GM12875 (cell line): ENCODE measurements around the gene NINL.

Experiments
- H3K4me3 ChIP-seq: one replicate; pipeline ENCODE4 v1.5.1; 2011; ENCODE audit warnings: low read depth, low read length, control low read depth
- CTCF ChIP-seq: IDR thresholded peaks from 2 replicates; pipeline ENCODE4 v1.5.1; 2011; ENCODE audit warnings: low read depth, mild to moderate bottlenecking, control low read depth, inconsistent platforms, low read length, moderate library complexity, borderline replicate concordance; ENCODE audit not compliant: insufficient read depth

Gene NINL

GRCh38 chr20:25459916-25460535, 125.3 kb downstream of the NINL start:
- no peak overlapping the region for H3K4me3 ChIP-seq
- TF ChIP-seq CTCF = no peak

DNA sequence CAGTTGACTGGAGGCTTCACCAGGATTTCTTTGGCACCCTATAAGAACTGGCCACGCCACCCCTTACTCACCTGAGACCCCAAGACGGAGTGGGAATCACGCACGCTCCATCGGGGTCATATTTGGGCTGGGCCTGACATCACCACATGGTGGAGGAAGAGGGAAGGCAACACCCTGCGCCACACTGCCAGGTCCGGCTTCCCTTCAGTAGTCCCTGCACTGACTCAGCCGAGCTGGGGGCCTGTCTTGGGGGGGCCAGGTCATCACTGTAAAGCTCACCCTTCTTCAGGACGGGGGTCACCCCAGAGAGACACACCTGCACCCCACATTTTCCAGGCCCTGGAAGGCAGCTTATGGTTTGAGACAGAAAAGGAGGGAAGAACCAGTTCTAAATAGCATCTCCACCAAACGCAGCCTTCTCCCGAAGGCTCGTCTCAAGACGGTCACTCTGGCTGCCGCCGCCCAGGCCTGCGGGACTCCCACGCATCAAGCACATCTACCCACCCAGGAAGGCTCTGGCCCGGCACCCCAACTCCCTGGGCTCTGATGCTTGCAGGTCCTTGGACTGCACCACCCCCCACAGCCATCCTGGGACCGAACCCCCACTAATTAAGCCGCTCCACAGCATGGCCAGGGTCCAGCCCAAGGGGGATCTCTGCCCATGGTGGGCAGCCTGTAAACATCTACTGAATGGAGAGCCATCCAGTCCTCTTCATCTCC, 126.1 kb downstream of the NINL start:
- TF ChIP-seq CTCF = no peak

GRCh38 chr20:25457886-25458680, 127.2 kb downstream of the NINL start:
- TF ChIP-seq CTCF = no peak
- no peak overlapping the region for H3K4me3 ChIP-seq

More for the DNA sequence above, 126.1 kb downstream of the NINL start:
- H3K4me3 ChIP-seq = no peak overlapping the region

DNA sequence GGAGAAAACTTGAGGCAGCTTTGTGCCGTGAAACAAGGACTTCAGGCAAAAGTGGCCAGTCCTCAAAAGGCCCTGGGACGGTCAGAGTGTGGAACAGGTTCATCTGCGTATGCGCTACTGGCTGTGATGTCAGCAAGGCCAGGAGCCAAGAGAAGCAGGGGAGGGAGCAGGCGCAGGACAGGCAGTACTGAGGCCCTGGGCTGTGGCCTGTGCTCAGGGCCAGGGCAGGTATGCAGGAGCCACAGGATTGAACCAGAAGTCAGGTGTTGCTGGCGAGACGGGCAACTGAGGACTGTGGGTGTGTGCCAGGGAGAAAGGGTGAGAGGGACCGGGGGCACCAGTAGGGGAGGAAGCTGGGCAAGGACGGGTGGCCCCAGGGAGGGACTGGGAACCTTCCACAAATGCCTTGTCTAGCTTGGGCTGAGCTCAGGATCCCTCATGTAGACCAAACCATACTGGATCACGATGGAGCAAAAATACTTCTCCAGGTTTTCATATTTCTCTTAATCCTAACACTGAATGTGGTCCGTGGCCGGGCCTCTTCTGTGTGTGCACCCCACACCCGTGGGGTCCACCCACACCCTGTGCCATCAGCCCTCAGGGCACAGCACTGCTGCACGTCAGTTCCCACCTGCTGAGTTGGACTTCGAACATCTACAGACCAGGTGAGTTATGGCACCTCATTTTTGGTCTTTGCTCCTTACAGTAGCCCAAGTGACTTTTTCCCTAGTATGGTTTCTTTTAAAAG, 131.0 kb downstream of the NINL start:
- no peak overlapping the region for H3K4me3 ChIP-seq
- no peak for TF ChIP-seq CTCF

GRCh38 chr20:25453035-25453810, 132.1 kb downstream of the NINL start:
- TF ChIP-seq CTCF = no peak

DNA sequence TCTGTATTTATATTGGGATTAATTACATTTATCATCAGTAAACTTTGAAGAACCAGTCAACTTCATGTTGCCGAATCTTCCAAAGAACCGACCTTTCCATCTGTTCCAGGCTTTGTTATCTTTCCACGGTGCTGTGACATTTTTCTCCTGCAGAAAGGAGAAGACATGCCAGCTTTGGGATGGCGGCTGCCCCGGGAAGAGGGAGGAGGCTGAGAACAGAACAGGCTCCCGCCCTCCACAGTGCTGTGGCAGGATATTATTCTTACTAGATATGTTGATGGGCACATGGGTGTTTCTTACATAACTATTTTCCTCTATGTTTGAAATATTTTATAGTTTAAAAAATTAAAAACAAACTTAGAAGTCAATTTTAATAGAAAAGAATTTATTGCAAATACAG, 133.0 kb downstream of the NINL start:
- H3K4me3 ChIP-seq = no peak overlapping the region
- no peak for TF ChIP-seq CTCF

More at GRCh38 chr20:25453035-25453810, 132.1 kb downstream of the NINL start:
- no peak overlapping the region for H3K4me3 ChIP-seq
